ENCODE results near the gene IQCK.
"Not testable (repeated sequence)": the region's sequence is repeated elsewhere in the genome, so short reads cannot be mapped to it uniquely, and the experiment has no call there.

IQCK gene

DNA sequence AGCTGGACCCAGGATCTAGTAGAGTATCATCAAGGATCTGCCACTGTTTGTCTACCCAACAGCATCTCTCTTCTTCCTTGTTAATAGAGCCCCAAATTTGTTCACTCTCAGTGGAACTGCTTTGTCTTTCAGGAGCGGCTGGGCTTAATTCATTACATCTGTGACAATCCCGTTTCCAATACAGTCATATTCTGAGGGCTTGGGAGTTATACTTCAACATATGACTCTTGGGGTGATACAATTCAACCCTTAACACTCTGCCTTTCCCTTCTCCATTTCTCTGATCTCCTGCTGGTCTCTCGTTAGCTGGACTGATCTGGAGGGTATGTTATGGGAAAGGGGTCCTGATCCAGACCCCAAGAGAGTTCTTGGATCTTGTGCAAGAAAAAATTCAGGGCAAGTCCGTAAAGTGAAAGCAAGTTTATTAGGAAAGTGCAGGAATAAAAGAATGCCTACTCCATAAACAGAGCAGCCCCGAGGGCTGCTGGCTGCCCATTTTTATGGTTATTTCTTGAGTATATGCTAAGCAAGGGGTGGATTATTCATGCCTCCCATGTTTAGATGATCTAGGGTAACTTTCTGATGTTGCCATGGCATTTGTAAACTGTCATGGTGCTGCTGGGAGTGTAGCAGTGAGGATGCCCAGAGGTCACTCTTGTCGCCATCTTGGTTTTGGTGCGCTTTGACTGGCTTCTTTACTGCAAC is 42.4 kb downstream of the IQCK start:
- DNase-seq, result no peak

DNA sequence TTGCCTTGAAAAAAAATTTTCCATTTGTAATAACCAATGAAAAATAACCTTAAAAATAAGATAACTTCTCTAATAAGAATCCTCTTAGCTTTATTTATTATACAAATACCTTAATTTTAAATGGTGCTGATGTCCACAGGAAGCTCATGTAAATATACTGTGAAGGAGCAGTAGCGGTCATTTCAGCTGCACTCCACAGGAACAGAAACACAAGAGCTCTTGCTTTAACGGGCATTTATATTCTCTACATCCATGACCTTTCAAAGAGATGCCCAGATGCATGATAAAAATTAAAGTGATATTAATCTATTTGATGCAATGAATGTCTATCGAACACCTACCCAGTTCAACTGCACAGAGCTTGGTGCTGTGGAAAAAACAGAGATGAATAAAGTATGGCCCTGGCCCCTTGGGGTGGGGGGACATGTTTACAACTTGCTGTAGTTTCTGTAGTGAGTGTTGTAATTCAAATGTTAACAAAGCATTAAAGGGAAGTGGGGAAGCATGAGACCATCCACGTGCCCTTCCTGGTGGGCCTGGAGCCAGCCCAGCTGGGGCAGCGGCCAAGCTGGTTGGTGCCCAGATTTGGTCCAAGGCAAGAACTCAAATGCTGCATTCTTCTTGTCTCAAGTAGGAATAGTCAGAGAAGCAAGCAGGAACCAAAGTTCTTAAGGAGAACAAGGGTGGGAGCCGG is 47.9 kb downstream of the IQCK start:
- DNase-seq, result no peak

DNA sequence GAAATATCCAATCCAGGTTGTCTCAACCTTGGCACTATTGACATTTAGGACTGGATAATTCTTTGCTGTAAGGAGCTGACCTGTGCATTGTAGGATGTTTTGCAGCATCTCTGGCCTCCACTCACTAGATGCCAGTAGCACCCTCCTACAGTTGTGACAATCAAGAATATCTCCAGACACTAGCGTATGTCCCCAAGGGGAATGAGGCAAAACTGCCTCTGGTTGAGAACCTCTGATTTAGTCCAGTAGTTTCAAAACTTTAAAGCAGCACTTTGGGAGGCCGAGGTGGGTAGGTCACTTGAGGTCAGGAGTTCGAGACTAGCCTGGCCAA is 48.4 kb downstream of the IQCK start:
- no peak for DNase-seq

DNA sequence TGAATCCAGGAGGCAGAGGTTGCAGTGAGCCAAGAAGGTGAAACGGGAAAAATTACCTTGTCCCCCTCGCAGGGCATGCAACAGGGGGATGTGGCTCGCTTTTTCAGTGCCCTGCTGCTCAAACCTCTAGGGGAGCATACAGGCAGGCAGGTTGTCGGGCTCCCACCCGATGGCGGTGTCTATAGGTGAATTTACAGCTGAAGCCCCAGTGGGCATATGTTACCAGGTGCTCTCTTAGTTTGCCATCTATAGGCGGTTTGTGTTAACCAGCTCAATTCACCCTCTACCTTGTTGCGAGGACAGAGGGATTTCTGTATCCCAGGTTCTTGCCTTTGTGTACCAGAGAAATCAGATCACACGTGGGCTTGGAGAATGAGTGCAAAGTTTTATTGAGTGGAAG is 48.9 kb downstream of the IQCK start:
- no peak for DNase-seq

DNA sequence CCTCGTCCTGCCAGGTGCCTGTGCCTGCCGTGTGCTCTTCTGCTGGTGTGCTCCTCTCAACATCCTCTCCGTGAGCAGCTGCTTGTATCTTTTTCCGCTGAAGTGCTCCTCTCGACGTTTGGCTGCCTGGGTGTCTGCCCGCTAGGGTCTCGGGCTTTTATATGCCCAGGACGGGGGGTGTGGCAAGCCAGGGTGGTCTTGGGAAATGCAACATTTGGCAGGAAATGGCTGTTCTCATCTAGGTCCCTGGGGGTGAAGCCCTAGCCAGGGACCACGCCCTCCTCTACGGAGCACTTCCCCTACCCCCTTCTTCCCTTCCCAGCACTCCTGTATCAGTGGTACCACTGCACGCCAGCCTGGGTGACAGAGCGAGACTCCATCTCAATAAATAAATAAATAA is 49.4 kb downstream of the IQCK start:
- DNase-seq, result no peak

DNA sequence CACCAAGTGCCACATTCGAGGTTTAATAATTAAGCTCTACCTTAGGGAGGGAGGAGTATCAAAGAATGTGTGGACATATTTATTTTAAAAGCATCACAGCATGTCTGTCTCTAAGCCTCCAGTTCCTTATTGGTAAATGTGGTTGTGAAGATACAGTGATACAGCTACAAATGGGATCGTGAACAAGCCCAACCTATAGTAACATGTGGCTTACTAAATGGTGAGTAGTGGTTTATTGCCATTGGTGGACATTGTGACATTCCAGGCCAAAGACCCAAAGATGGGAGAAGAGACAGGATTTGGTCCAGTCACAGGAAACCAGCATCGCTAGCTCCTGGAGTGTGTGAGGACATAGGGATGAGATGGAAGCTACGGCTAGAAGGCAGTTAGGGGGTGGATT is 51.2 kb downstream of the IQCK start:
- no peak for DNase-seq

DNA sequence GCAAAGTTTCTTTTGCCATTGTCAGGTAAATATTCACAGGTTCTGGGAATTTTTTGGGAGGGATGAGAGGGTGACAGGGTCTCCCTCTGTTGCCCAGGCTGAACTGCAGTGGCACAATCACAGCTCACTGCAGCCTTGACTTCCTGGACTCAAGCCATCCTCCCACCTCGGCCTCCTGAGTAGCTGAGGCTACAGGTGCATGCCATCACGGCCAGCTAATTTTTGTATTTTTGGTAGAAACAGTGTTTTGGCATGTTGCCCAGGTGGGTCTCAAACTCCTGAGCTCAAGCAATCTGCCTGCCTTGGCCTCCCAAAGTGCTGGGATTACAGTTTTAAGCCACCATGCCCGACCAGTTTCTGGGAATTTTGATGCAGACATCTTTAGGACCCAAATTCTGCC is 53.0 kb downstream of the IQCK start:
- no peak for DNase-seq

DNA sequence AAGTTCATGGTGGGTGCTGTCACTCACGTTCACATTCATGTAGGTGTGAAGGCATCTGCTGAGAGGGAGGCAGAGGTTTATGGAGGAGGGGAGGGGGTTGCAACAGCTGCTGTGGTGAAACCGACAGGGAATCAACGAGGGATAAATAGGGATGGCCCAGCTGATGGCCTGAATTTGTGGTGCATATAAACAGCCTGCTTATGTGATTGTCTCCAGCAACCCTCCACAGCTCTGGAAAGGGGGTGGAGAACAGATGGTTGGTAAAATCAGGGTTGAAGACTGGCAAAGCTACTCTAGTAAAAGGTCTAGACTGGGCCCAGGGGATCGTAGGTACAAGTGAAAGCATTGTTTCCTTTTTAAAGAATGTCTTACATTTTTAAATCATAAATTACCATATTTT is 53.7 kb downstream of the IQCK start:
- DNase-seq, result no peak

DNA sequence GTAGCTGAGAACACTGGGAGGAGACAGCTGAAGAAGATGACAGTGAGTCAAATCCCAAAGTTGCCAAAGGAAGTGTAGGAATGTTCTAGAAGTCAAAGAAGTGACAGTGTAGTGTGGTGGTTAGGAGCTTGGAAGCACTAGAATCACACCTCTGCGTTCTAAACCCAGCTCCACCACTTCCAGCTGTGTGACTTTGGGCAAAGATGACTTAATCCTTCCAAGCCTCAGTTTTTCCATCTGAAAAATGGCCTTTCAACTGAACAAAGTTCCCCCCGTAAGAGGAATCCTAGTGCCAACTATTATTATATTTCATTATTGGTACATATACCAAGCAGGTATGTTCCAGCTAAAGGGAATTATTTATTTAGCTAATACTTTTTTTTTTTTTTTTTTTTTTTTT is 56.0 kb downstream of the IQCK start:
- DNase-seq, result no peak

DNA sequence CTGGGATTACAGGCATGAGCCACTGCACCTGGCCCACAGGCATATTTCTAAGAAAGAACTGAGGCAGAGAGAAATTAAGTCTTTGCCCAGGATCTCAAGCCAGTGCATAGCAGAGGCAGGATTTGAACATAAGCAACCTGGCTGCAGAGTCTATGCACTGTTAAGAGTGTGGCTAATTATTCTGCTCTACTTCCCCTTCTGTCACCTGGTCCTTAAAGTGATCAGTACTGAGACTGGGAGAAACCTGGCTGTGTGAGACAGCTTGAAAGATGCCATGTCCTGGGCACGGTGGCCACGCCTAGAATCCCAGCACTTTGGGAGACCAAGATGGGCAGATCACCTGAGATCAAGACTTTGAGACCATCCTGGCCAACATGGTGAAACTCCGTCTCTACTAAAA is 58.1 kb downstream of the IQCK start:
- no peak for DNase-seq

DNA sequence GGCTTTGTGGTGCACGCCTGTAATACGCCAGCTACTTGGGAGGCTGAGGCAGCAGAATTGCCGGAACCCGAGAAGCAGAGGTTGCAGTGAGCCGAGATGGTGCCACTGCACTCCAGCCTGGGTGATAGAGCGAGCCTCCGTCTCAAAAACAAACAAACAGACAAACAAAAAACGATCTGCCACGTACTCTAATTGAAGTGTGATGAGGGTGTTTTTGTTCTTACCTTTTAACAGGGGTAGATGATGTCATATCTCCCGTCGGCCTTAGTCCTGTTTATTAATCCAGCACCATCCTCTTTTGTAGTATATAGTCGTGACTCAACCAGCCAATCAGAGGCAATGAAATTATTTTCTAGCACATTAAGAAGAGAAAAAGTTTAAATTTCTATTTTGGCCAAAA is 58.5 kb downstream of the IQCK start:
- no peak for DNase-seq

DNA sequence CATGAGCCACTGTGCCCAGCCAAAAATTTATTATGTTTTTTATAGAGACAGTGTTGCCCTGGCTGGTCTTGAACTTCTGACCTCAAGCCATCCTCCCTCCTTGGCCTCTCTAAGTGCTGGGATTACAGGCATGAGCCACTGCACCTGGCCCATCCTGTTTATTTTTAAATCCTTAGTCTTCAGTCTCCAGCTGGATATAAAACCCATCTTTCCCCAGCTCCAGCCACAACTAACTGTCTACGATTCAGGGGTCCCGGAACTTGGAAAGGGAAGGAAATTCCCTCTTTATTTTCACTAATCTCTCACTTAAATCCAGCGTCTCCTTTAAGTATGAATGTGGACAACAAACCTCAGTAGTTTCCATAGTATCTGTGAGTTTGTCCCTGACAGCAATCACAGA is 62.2 kb downstream of the IQCK start:
- DNase-seq, result no peak

DNA sequence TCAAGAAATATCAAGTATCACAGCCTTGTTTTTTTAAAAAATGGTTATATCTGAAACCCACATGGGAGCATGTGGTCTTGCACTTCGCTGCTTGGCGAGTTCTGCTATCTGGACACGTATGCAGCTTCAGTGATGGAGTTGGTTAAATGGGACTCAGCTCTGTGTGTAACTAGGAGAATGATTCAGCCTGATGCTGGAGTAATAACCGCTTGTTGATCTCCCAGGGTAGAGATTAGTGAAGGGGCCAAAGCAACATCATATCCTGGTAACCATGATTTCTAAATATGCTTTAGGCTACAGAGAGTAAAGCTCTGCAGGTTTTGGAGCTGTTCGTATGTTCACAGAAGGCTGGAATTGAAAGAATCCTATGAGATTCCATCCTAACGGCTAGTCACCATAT is 63.2 kb downstream of the IQCK start:
- DNase-seq, result no peak

DNA sequence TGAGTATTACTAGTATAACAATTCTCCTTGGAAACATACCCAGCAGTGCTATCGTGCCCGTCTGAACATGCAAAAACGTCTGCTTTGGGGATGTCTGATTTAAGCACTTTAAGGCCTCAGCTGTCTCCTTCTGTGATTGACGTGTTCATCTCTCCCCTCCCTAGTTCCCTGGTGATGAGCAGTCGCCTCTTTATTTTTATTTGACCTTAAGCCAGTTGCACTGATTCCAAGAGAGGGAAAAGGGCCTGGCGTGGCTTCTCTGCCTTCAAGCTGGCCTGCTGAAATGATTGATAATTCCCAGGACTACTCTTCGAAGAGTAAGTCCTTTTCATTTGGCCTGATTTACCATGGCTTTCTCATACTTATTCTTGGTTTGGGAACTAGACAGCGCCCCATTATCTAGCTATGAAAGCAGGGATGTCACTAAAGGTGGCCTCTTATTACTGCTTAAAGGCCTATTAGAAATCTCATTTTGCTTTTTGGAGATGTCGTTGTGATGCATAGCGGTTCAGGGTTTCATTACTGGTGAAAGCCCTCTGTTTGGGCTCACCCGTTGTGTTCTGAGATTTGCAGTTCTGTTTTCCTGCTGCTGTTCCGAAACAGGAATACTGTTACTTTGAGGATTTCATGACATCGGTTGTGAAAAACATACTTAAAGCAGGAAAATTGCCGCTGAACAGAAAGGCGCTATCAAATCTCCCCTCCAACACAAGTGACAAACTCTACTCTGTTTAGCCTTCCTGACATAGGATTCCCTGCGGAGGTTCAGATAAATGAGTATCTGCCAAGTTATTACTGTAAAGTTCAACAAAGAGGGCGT is 65.5 kb downstream of the IQCK start:
- no peak for DNase-seq

DNA sequence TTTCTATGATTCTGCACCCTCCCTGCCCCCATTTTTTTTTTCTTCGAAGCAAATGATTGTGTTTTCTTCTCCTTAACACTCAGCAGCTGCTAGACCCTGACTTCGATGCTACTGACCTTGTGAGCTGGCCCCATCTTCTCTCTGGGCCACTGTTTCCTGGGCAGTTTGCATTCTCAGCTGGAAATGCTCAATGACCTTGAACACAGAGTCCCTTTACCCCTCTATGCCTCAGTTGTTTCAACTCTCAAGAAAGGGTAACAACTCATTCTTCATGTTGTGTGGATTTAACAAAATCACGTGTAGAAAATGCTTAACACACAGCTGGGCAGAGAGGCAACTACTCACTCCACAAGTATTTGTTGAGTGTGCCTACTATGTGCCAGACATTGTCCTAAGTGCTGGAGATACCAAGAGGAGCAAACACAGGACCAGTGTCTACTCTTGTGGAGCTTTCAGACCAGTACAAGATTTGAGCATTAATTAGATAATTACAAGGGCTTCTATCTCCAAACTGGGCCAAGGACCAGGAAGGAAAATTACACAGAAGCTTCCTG is 66.2 kb downstream of the IQCK start:
- no peak for DNase-seq

DNA sequence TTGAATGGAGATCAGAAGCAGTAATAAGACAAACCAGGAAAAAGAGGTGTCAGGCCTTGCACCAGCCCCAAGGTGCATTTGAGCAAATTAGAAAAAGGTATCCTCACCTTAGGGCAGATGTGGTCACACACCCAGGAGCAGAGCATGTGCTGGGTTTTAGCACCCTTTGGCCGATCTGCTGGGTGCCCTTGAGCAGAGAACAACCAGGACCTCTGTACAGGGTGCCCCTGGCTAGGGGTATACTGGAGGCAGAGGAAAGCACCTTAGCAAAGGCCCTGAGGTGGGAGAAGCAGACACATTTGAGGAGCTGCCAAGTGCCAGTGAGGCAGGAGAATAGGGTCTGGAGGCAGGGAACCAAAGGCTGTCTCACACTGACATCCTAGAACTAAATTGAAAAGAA is 67.0 kb downstream of the IQCK start:
- DNase-seq, result no peak

DNA sequence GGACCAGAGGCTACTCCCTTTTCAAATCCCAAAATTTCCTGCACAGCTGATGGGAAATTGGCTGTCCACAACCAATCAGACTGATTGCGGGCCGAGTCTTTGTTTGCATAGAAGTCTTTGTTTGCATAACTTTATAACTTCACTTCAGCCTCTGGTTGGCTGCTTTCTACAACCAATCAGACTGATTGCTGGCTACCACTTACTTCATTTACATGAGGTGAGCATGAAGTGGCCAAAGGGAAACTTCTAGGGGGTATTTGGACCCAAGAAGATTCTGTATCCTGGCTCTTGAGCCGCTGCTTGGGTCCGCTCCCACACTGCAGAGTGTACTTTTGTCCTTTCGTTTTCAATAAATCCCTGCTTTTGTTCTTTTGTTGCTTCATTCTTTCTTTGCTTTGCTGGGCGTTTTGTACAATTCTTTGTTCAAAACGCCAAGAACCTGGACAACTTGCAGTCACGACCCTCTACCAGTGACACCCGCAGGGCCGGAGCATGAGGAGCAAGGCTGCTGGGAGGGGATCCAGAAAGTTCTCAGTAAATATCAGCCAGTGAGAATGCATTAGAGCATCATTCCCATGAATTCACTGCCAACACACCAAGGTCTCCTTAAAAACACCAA is 67.5 kb downstream of the IQCK start:
- DNase-seq, result no peak

DNA sequence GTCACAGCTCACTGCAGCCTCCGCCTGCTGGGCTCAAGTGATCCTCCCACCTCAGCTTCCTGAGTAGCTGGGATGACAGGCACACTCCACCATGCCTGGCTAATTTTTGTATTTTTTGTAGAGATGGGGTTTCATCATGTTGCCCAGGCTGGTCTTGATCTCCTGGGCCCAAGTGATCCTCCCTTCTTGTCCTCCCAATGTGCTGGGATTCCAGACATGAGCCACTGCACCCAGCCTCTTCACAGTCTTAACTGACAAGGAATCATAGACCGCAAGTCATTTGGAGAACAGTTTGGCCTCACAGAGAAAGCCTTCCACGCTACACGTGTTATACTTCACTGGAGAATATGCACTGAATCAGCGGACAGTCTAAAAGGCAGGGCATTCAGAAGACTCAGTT is 83.3 kb downstream of the IQCK start:
- not testable (repeated sequence) for DNase-seq

DNA sequence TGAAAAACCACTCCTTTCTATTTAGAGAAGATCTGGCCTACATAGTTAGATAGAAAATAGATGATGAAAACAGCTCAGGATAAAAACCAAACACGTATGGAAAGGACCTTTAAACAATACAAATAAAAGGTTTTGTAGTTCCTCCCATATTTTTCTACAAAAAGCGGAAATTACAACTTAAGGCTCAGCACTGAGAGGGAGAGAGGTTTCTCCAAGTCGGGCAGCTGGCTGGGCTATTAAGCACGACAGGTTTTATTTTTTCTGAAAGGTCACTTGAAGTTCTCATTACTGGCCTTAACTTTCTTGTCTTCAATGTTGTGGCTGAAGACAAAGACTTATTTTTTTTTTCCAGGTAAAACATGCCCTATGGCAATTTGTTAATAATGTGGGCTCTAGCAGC is 83.8 kb downstream of the IQCK start:
- DNase-seq, result not testable (repeated sequence)

DNA sequence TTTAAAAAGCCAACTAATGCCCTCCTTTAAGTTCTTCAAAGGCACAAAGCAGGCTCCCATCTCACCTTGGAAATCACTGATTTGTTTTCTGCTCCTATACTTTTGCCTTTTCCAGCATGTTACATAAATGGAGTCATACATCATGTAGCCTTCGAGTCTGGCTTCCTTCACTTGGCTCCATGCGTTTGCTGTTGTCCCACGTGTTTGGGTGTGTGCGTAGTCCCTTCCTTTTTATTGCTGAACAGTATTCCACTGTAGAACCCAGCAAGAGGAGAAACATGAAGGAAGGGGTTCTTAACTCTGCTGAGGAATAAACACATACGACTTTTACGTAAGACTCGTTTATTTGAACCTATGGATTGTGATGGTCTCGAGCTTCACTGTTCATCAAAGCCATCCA is 84.5 kb downstream of the IQCK start:
- no peak for DNase-seq

DNA sequence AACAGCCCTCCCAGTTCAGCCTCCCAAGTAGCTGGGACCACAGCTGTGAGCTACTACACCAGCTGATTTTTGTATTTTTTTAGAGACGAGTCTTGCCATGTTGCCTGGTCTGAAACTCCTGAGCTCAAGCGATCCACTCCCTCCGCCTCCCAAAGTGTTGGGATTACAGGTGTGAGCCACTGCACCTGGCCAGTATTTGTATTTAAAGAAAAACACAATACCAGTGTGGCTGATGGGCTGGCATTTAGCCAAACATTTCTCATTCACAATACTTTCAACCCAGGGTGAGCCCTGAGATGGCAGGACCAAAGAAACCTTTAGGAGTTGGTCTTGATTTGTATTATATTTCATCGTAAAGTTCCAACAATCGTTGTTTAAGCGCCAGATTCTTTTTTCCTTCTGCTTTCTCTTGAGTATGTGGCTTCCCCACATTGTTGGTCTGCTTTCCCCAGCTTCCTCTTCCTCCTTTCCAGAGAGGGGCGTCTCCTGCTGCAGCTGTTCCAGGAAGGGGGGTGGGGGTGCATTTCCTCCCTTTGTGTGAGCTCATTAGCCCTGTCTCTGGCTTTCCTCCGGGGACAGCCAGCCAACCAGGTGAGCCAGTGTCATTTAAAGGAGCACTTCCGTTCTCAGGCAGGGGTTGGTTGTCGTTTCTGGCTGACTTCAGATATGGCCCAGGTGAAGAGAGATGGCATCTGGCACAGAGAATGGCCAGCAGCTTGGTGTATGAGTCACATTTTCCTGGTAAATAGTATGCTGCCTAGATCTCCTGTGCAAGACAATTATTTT is 86.7 kb downstream of the IQCK start:
- peak; percentile 10 for DNase-seq

DNA sequence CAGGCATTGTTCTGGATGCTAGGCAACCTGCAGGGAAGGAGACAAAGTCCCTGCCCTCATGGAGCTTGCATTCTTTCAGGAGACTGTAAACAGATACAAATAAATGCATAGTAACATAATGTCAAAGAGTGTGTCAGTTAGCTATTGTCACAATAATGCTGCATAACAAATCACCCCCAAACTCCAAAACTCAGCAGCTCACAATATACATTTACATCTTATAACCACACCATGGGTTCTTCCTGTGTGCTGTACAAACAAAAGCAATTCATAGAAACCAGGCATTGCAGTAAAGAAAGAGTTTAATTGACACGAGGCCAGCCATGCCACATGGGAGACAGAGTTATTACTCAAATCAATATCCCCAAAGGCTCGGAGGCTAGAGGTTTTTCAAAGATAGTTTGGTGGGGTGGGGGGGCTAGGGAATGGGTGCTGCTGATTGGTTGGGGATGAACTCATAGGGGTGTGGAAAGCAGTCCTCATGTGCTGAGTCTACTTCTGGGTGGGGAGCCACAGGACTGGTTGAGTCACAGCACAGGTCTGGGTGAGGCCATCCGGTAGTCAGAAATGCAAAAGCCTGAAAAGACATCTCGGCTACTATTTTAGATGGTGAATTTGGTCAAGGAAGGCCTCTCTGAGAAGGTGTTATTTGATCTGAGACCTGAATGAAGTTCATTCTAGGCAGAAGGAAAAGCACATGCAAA is 87.5 kb downstream of the IQCK start:
- no peak for DNase-seq
